ENCODE measurements around the gene ARAP3.

GRCh38 chr5:141623611-141624010, 58.4 kb downstream of the ARAP3 start:
- TF ChIP-seq POLR2A (IDR thresholded peaks at IDR 0.05; ENCODE audit: low read depth, low read length) = no peak
- TF ChIP-seq POLR2AphosphoS5 (IDR thresholded peaks at IDR 0.05; ENCODE audit: low read depth, low read length) = no peak
- TF ChIP-seq TAF1 (IDR thresholded peaks at IDR 0.05; ENCODE audit: low read depth, low read length) = no peak
- TF ChIP-seq SPI1 (IDR thresholded peaks at IDR 0.05; ENCODE audit: low read depth, low read length) = no peak
